ENCODE results near the gene MUC2. TPM values are rescaled to one million over a fixed set of nuclear protein-coding genes. Genes with fewer than 3 reads are reported as not detected.

Gene MUC2
- polyA plus RNA-seq, 1 donor from 2014 or later, result not detected

DNA sequence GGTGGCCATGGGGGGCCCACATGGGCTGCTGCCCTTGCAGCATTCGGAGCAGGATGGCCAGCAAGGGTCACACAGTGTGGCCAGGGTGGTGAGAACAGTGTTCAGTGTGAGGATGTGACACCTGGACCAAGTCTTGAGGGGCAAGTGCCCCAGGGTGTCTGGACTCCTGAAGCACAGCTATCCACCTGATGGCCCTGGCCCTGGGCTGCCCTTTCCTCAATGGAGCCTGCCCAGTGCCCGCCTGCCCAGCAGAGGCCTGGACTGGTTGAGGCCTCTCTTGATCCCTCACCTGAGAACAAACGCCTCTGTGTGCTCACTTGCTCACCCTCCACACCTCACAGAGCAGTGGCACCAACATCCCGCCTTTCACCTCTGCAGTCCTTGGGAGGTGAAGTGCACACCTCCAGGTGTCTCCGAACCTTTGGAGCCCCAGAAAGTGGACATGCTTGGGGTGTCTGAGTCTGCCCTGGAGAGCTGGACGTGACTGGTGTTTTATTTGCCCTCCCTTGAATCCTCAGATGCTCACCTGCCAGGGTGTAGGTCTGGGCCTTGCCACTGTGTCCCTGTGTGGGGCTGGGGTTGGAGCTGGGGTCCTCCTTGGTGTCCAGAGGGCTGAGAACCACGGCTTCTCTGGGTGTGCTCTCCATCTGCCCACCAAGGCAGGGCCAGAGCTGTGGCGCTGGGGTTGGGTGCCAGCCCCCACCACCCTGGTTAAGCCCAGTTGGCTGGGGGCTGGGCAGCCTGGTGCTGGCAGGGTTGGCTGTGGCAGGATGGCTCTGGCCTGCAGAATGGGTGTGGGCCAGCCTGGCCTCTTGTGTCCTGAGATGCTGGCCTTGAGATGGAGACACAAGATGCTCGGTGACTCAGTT is 3.8 kb upstream of the MUC2 start:
- Mint-ChIP-seq H3K9me3 (peaks cover 0 to 1% (median 0%) of the 10 kb centered on the region in 3 donors), H3K4me3 (no peak overlapping the region), H3K27ac (peak overlapping the region in 1 of 3 donors; percentile 87), H3K4me1 (no peaks in the 10 kb centered on the region), H3K27me3 (peaks cover 6% of the 10 kb centered on the region), H3K36me3 (no peaks in the 10 kb centered on the region)

DNA sequence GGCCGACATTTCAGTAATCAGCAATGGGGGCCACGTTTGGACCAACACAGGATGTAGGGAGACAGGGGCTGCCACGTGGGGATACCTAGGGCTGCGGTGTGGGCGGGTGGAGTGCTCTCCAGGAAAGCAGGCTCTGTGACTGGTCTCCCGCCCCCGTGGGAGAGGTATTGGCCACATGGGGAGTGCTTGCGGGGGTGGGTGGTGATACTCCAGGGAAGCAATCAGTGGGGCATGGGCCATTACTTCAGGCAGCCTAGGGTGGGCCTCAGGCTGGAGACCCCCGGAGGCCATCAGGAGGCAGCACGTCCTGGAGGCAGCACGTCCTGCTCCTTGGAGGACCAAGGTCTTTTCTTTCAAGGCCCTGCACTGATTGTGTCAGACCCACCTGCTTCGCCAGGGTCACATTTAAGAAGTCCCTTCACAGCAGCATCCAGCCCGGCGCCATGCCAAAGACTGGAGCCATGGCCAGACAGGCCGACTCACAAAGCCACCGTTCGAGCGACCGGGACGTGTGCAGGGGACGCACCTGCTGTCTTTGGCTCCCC is 3.0 kb upstream of the MUC2 start:
- Mint-ChIP-seq H3K27ac (peak overlapping the region in 1 of 3 donors; percentile 87), H3K4me1 (no peaks in the 10 kb centered on the region), H3K36me3 (no peaks in the 10 kb centered on the region), H3K27me3 (peaks cover 6% of the 10 kb centered on the region), H3K4me3 (no peak overlapping the region), H3K9me3 (peaks cover 0 to 1% (median 0%) of the 10 kb centered on the region in 3 donors)

DNA sequence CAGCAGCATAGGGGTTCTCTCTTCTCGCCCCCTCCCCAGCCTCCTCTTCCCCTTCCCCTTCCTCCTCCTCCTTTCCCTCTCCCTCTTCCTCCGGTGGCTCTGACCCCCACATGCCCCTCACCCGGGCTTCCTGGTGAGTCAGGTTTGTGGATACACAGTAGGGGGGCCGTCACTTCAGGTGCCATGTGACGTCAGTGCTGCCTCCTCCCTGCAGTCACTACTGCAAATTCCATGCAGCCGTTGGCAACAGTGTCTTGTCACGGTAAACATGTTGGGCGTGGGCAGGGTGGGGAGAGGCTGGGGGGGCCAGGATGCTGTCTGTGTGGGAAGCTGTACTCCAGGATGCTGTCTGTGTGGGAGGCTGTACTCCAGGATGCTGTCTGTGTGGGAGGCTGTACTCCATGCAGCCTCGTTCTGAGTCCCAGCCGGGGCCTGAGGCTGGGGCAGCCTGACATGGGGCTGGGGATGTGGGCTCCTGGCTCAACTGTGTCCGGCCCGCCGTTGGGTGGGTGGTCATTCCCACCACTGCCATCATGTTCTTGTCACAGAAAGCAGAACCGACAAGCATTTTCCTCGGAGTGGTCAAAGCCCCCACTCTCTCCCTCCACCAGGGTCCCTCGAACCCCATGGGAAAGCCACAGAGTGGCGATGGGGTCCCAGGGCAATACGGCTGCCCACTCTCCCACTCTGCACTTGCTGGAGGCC is 2.4 kb upstream of the MUC2 start:
- H3K27me3 Mint-ChIP-seq, result peaks cover 6% of the 10 kb centered on the region
- no peaks in the 10 kb centered on the region for H3K36me3 Mint-ChIP-seq
- no peak overlapping the region for H3K4me3 Mint-ChIP-seq
- no peak overlapping the region for H3K27ac Mint-ChIP-seq
- no peaks in the 10 kb centered on the region for H3K4me1 Mint-ChIP-seq
- peaks cover 0 to 1% (median 0%) of the 10 kb centered on the region in 3 donors for H3K9me3 Mint-ChIP-seq

DNA sequence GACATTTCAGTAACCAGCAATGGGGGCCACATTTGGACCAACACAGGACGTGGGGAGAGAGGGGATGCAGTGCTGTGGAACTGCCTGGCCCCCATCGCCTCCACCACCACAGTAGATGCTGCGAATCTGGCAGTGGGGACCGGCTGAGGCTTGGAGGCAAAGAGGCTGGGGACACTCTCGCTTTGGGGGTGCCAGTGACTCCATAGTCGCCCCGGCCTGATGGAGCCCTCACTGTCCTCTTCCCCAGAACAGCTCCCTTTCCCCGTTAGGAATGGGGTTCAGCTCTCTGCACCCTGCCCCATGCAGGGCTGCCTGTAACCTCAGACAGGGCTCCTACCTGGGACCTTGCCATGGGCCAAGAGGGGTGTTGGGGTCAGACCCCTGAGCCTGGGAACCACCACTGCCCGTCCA is 1.8 kb upstream of the MUC2 start:
- no peak overlapping the region for H3K27ac Mint-ChIP-seq
- H3K4me1 Mint-ChIP-seq, result no peaks in the 10 kb centered on the region
- peaks cover 6% of the 10 kb centered on the region for H3K27me3 Mint-ChIP-seq
- no peak overlapping the region for H3K4me3 Mint-ChIP-seq
- H3K9me3 Mint-ChIP-seq, result peaks cover 0 to 1% (median 0%) of the 10 kb centered on the region in 3 donors
- H3K36me3 Mint-ChIP-seq, result no peaks in the 10 kb centered on the region

DNA sequence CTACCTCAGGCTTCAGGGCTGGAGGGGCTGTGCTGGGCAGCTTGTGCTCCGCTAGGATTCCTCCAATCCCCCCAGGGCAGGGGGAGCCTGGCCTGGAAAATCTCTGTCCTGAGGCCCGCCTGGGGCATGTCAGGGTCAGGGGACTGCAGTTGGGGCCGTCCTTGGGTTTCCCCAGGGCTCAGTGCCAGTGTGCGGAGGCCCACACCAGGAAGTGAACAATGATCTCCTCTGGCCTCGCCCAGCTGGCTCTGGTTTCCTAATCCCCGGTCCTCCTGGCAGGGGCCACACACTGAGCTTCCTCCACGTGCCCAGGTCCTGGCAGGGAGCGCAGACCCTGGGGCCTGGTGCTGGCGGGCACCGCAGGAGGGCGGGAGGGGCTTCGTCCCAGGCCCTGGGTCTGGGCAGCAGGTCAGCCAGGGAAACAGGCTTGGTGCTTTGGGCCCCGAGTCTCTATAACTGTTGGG is 1.4 kb upstream of the MUC2 start:
- Mint-ChIP-seq H3K27ac (no peak overlapping the region), H3K4me3 (no peak overlapping the region), H3K27me3 (peaks cover 6% of the 10 kb centered on the region), H3K9me3 (peaks cover 0 to 1% (median 0%) of the 10 kb centered on the region in 3 donors), H3K4me1 (no peaks in the 10 kb centered on the region), H3K36me3 (no peaks in the 10 kb centered on the region)

DNA sequence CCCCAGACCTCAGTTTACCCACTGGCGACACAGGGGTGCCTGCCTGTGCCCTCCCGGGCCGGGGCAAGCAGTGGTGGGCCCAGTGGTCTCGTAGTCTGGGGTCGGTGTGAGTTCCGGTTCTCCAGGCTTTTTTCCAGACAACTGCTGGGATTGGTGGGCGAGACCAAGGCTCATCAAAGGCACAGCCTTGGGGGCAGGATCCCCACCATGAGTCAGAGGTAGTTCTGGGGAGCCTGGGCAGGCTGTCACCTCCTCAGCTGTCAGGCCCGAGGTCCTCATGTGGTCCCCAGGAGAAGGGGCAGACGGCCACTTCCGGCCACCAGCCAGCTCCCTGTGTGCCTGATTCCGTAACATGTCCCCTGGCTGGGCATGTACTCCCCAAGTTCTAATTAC is 827 bp upstream of the MUC2 start:
- no peaks in the 10 kb centered on the region for H3K36me3 Mint-ChIP-seq
- no peak overlapping the region for H3K4me3 Mint-ChIP-seq
- peaks cover 0 to 1% (median 0%) of the 10 kb centered on the region in 3 donors for H3K9me3 Mint-ChIP-seq
- peaks cover 6% of the 10 kb centered on the region for H3K27me3 Mint-ChIP-seq
- no peaks in the 10 kb centered on the region for H3K4me1 Mint-ChIP-seq
- no peak overlapping the region for H3K27ac Mint-ChIP-seq

DNA sequence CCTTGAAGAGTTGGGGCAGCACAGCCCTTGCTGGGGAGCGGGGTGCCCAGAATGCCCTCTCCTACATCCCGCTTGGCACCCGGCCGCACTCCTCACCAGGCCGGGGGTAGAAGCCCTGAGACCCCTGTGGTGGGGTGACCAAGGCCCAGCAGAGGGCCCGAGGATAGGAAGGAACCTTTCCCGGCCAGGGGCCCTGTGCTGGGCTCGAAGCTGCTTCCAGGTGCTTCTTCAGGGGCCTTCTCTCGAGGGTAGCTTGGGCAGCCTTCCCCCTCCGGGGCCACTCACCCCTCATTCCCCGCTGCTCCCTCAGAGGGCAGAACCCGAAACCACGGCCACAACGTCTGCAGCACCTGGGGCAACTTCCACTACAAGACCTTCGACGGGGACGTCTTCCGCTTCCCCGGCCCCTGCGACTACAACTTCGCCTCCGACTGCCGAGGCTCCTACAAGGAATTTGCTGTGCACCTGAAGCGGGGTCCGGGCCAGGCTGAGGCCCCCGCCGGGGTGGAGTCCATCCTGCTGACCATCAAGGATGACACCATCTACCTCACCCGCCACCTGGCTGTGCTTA is 752 bp downstream of the MUC2 start:
- no peaks in the 10 kb centered on the region for H3K36me3 Mint-ChIP-seq
- peaks cover 6% of the 10 kb centered on the region for H3K27me3 Mint-ChIP-seq
- peaks cover 0 to 1% (median 0%) of the 10 kb centered on the region in 3 donors for H3K9me3 Mint-ChIP-seq
- H3K4me1 Mint-ChIP-seq, result no peaks in the 10 kb centered on the region
- H3K27ac Mint-ChIP-seq, result peak overlapping the region in 1 of 3 donors; percentile 63
- H3K4me3 Mint-ChIP-seq, result no peak overlapping the region

DNA sequence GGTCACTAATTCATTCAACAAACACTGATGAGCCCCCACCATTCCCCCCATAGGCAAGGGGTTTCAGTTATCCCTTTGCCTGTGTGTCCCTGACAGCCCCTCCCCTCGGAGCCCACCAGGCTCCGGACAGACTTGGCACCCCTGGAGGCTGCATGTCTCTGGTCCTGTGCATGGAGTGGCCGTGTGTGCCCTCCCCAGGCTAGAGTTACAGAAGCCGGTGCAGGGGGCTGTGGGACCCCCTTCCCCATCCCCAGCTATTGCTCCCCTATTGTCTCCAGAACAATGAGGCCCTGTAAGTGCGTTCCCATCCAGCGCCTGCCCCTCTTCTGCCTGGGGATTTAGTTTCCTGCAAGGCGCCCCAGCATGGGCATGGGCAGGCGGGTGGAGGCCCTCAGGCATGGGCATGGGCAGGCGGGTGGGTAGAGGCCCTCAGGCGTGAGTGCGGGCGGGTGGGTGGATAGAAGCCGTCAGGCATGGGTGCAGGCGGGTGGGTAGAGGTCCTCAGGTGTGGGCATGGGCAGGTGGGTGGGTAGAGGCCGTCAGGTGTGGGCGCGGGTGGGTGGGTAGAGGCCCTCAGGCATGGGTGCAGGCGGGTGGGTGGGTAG is 1.5 kb downstream of the MUC2 start:
- H3K36me3 Mint-ChIP-seq, result no peaks in the 10 kb centered on the region
- peaks cover 6% of the 10 kb centered on the region for H3K27me3 Mint-ChIP-seq
- H3K4me1 Mint-ChIP-seq, result no peaks in the 10 kb centered on the region
- H3K27ac Mint-ChIP-seq, result no peak overlapping the region
- no peak overlapping the region for H3K4me3 Mint-ChIP-seq
- peaks cover 0 to 1% (median 0%) of the 10 kb centered on the region in 3 donors for H3K9me3 Mint-ChIP-seq

DNA sequence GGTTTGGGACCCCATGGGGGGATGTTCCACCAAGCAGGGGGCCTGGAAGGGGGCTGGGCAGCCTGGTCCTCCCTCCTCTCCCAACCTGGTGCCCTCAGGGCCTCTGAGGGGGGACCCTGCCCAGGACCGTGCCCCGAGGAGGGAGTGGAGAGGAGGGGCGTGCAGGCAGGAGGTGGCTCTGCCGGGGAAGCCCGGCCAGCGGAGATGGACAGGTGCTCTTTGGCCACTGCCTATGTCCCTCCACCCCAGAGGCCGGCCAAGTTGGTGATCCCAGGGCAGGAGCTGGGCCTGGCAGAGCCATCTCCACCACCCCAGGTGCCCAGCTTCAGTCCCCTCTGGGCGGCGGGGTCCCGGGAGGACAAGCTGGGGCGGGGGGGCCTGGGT is 2.4 kb downstream of the MUC2 start:
- Mint-ChIP-seq H3K27me3 (peaks cover 3% of the 10 kb centered on the region), H3K9me3 (no peaks in the 10 kb centered on the region), H3K4me1 (no peaks in the 10 kb centered on the region), H3K27ac (no peak overlapping the region), H3K36me3 (no peaks in the 10 kb centered on the region), H3K4me3 (no peak overlapping the region)

DNA sequence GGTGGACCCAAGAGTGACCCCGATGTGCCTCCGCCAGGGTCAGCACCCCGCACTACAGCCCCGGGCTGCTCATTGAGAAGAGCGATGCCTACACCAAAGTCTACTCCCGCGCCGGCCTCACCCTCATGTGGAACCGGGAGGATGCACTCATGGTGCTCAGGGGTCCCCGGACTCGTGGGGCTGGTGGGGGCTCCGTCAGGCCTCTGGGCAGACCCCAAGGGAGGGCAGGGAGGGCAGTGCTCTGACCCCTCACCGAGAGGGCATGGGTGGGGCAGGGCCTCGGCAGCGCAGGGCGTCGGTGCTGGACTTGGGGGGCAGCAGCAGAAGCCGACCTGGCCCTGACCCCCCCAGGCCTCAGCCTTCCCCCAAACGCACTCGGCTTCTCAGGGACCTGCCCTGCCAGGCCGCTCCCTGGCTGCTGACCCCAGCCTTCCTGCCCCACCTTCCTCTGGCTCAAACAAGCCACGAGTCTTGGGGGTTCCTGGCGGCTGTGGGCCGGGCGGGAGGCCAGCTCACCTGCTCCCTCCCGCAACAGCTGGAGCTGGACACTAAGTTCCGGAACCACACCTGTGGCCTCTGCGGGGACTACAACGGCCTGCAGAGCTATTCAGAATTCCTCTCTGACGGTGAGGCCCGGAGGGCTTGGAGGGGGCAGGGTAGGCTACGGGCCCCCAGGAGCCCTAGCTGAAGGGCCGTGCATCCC is 2.9 kb downstream of the MUC2 start:
- Mint-ChIP-seq H3K9me3 (no peaks in the 10 kb centered on the region), H3K36me3 (no peaks in the 10 kb centered on the region), H3K27me3 (peaks cover 3% of the 10 kb centered on the region), H3K27ac (no peak overlapping the region), H3K4me1 (no peaks in the 10 kb centered on the region), H3K4me3 (no peak overlapping the region)

DNA sequence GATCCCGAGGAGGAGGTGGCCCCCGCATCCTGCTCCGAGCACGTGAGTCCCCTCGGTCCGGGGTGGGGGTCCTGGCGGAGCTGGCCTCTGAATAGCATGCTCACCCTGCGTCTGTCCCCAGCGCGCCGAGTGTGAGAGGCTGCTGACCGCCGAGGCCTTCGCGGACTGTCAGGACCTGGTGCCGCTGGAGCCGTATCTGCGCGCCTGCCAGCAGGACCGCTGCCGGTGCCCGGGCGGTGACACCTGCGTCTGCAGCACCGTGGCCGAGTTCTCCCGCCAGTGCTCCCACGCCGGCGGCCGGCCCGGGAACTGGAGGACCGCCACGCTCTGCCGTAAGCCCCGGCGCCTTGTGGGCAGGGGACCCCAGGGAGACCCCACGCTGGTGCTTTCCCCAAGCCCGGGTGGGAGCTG is 3.5 kb downstream of the MUC2 start:
- Mint-ChIP-seq H3K27me3 (peaks cover 3% of the 10 kb centered on the region), H3K27ac (no peak overlapping the region), H3K9me3 (no peaks in the 10 kb centered on the region), H3K4me1 (no peaks in the 10 kb centered on the region), H3K4me3 (no peak overlapping the region), H3K36me3 (no peaks in the 10 kb centered on the region)

DNA sequence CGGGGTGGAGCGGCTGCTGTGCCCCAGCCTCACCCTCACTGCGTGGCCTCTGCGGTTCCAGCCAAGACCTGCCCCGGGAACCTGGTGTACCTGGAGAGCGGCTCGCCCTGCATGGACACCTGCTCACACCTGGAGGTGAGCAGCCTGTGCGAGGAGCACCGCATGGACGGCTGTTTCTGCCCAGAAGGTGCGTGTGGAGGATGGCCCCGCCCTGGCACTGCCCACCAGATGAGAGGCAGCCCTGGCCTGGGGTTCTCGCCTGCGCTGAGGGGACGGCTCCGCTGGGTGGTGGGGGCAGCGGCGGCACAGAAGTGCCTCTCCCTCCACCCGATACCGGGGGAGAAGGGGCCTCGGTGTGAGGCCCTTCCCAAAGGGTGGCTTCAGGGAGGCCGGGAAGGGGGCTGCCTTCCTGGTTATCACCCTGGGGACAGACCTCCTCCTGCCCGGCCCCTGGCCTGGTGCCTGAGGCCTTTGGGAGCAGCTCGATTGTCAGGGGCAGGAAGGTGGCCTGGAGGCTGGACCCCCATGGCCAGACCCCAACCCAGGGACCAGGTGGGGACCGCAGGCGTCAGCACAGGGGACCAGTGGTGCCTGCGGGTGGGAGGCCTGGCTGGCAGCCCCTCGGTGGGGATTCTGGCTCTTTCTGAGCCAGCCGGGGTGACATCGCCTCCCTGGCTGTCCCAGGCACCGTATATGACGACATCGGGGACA is 7.1 kb downstream of the MUC2 start:
- Mint-ChIP-seq H3K9me3 (no peaks in the 10 kb centered on the region), H3K4me1 (no peaks in the 10 kb centered on the region), H3K27ac (no peak overlapping the region), H3K4me3 (no peak overlapping the region), H3K36me3 (no peaks in the 10 kb centered on the region), H3K27me3 (no peaks in the 10 kb centered on the region)

DNA sequence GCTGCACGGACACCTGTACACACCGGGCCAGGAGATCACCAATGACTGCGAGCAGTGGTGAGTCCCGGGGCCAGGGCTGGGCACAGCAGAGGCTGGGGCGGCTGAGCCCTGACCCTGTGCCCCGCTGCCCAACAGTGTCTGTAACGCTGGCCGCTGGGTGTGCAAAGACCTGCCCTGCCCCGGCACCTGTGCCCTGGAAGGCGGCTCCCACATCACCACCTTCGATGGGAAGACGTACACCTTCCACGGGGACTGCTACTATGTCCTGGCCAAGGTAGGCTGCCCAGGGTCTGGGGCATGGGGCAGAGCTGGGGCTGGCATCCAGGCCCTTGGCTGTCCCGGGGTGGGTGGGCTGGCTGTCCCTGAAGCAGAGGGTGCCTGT is 7.7 kb downstream of the MUC2 start:
- no peak overlapping the region for H3K27ac Mint-ChIP-seq
- no peaks in the 10 kb centered on the region for H3K36me3 Mint-ChIP-seq
- H3K4me1 Mint-ChIP-seq, result no peaks in the 10 kb centered on the region
- no peaks in the 10 kb centered on the region for H3K27me3 Mint-ChIP-seq
- no peak overlapping the region for H3K4me3 Mint-ChIP-seq
- H3K9me3 Mint-ChIP-seq, result no peaks in the 10 kb centered on the region

Data from IgD-negative memory B cell (primary cell).